H9 (cell line): ENCODE results near the gene CEP126. TPM values are rescaled to one million over a fixed set of nuclear protein-coding genes. Genes with fewer than 3 reads are reported as not detected.

Experiments used
- DNase-seq: peaks from one replicate; pipeline ENCODE4 v3.0.0-alpha.2; 2017
- H2AFZ ChIP-seq: one replicate; pipeline ENCODE4 v1.6.1; 2013; ENCODE audit warnings: mild to moderate bottlenecking, low read length, control low read depth, moderate library complexity
- H2AK5ac ChIP-seq: 2 replicates; pipeline ENCODE4 v1.6.1; 2013; ENCODE audit warnings: low read length, control low read depth, mixed read lengths; ENCODE audit not compliant: insufficient read length
- H2BK120ac ChIP-seq: one replicate; pipeline ENCODE4 v1.6.1; 2013; ENCODE audit warnings: low read depth, mild to moderate bottlenecking, low read length, control low read depth, inconsistent platforms; ENCODE audit not compliant: poor library complexity, severe bottlenecking
- H2BK12ac ChIP-seq: 2 replicates; pipeline ENCODE4 v1.6.1; 2013; ENCODE audit warnings: low read length, control low read depth, mixed read lengths, low read depth; ENCODE audit not compliant: insufficient read length
- H2BK15ac ChIP-seq: 2 replicates; pipeline ENCODE4 v1.6.1; 2013; ENCODE audit warnings: low read depth, low read length, control low read depth
- H2BK20ac ChIP-seq: one replicate; pipeline ENCODE4 v1.6.1; 2013; ENCODE audit warnings: low read depth, mild to moderate bottlenecking, low read length, control low read depth, inconsistent platforms; ENCODE audit not compliant: poor library complexity, severe bottlenecking
- H2BK5ac ChIP-seq: 2 replicates; pipeline ENCODE4 v1.6.1; 2013; ENCODE audit warnings: low read length, control low read depth, mixed read lengths; ENCODE audit not compliant: insufficient read length
- H3K14ac ChIP-seq: 2 replicates; pipeline ENCODE4 v1.6.1; 2013; ENCODE audit warnings: low read length, control low read depth; ENCODE audit not compliant: insufficient read depth
- H3K18ac ChIP-seq: 2 replicates; pipeline ENCODE4 v1.6.1; 2013; ENCODE audit warnings: low read depth, mild to moderate bottlenecking, mixed read lengths, low read length, control low read depth; ENCODE audit not compliant: insufficient read length
- H3K23ac ChIP-seq: 2 replicates; pipeline ENCODE4 v1.6.1; 2013; ENCODE audit warnings: low read length, control low read depth, mixed read lengths, low read depth; ENCODE audit not compliant: insufficient read length
- H3K23me2 ChIP-seq: 2 replicates; pipeline ENCODE4 v1.6.1; 2013; ENCODE audit warnings: low read depth, mild to moderate bottlenecking, mixed read lengths, low read length, control low read depth; ENCODE audit not compliant: insufficient read length, poor library complexity, severe bottlenecking
- H3K27ac ChIP-seq: 2 replicates; pipeline ENCODE4 v1.5.1; 2013; ENCODE audit warnings: low read length, control low read depth, mixed read lengths, low read depth; ENCODE audit not compliant: insufficient read length
- H3K27me3 ChIP-seq: 2 replicates; pipeline ENCODE4 v1.6.1; 2013; ENCODE audit warnings: low read length, control low read depth, inconsistent platforms; ENCODE audit not compliant: insufficient read depth
- H3K4ac ChIP-seq: 2 replicates; pipeline ENCODE4 v1.6.1; 2013; ENCODE audit warnings: low read depth, mild to moderate bottlenecking, control low read depth, inconsistent platforms, low read length, moderate library complexity
- H3K4me1 ChIP-seq: 2 replicates; pipeline ENCODE4 v1.6.1; 2013; ENCODE audit warnings: low read length, control low read depth, inconsistent platforms; ENCODE audit not compliant: insufficient read depth
- H3K4me2 ChIP-seq: 2 replicates; pipeline ENCODE4 v1.6.1; 2013; ENCODE audit warnings: low read length, control low read depth, mixed read lengths; ENCODE audit not compliant: insufficient read length, insufficient read depth
- H3K56ac ChIP-seq: 2 replicates; pipeline ENCODE4 v1.6.1; 2013; ENCODE audit warnings: low read depth, mild to moderate bottlenecking, mixed read lengths, low read length, control low read depth; ENCODE audit not compliant: insufficient read length
- H3K79me1 ChIP-seq: 2 replicates; pipeline ENCODE4 v1.6.1; 2013; ENCODE audit warnings: low read depth, mild to moderate bottlenecking, moderate library complexity, low read length, control low read depth, inconsistent platforms; ENCODE audit not compliant: insufficient read depth, poor library complexity, severe bottlenecking
- H3K79me2 ChIP-seq: 2 replicates; pipeline ENCODE4 v1.6.1; 2013; ENCODE audit warnings: low read length, control low read depth, inconsistent platforms; ENCODE audit not compliant: insufficient read depth
- H3K9ac ChIP-seq: 2 replicates; pipeline ENCODE4 v1.6.1; 2013; ENCODE audit warnings: low read length, control low read depth, mixed read lengths; ENCODE audit not compliant: insufficient read length; ENCODE audit errors: extremely low read depth
- H3K9me3 ChIP-seq: one replicate; pipeline ENCODE4 v1.6.1; 2013; ENCODE audit warnings: low read depth, low read length, inconsistent platforms; ENCODE audit not compliant: control insufficient read depth
- H3T11ph ChIP-seq: one replicate; pipeline ENCODE4 v1.6.1; 2013; ENCODE audit warnings: mild to moderate bottlenecking, low read length, control low read depth, inconsistent platforms
- H4K20me1 ChIP-seq: one replicate; pipeline ENCODE4 v1.6.1; 2013; ENCODE audit not compliant: control insufficient read depth, insufficient read length, insufficient read depth
- H4K5ac ChIP-seq: 2 replicates; pipeline ENCODE4 v1.6.1; 2013; ENCODE audit warnings: low read depth, mild to moderate bottlenecking, mixed read lengths, low read length, control low read depth; ENCODE audit not compliant: insufficient read length
- H4K8ac ChIP-seq: replicated peaks from 2 replicates; pipeline ENCODE4 v1.6.1; 2013; ENCODE audit warnings: low read length, control low read depth, mixed read lengths, low read depth; ENCODE audit not compliant: insufficient read length
- H4K91ac ChIP-seq: 2 replicates; pipeline ENCODE4 v1.6.1; 2013; ENCODE audit warnings: low read depth, mild to moderate bottlenecking, moderate library complexity, mixed read lengths, low read length, control low read depth; ENCODE audit not compliant: insufficient read length
- H3K27ac Mint-ChIP-seq, 3 experiments: 2 replicates in 2 of 3; 3 replicates in 1 of 3; pipeline ENCODE4 v1.8.0; 2020 to 2021; ENCODE audit warnings: mixed read lengths in 3 of 3, mild to moderate bottlenecking in 1 of 3, moderate library complexity in 1 of 3
- H3K27me3 Mint-ChIP-seq: 2 replicates; pipeline ENCODE4 v1.8.0; 2021; ENCODE audit warnings: low read depth, mild to moderate bottlenecking, moderate library complexity, mixed read lengths
- H3K36me3 Mint-ChIP-seq, 3 experiments: 2 replicates in 2 of 3; 3 replicates in 1 of 3; pipeline ENCODE4 v1.8.0; 2020 to 2021; ENCODE audit warnings: low read depth in 3 of 3, mixed read lengths in 3 of 3; ENCODE audit not compliant: insufficient read depth in 1 of 3
- H3K4me1 Mint-ChIP-seq, 2 experiments: 2 replicates each; pipeline ENCODE4 v1.8.0; 2020; ENCODE audit warnings: mixed read lengths in 2 of 2
- H3K4me3 Mint-ChIP-seq, 2 experiments: 2 replicates in 1 of 2; 3 replicates in 1 of 2; pipeline ENCODE4 v1.8.0; 2020 to 2021; ENCODE audit warnings: mild to moderate bottlenecking in 2 of 2, mixed read lengths in 2 of 2, moderate library complexity in 1 of 2
- H3K9me3 Mint-ChIP-seq, 2 experiments: 2 replicates in 1 of 2; 3 replicates in 1 of 2; pipeline ENCODE4 v1.8.0; 2020; ENCODE audit warnings: mild to moderate bottlenecking in 2 of 2, mixed read lengths in 2 of 2, moderate library complexity in 1 of 2
- WGBS: extraction: QIAGEN DNeasy Blood & Tissue Kit; methylation state at CpG from one replicate; pipeline ENCODE4 v1.1.7; 2013; ENCODE audit warnings: missing lambda C conversion rate, low lambda C conversion rate, mixed read lengths; ENCODE audit not compliant: insufficient read length; ENCODE audit errors: extremely low coverage; 5-methylcytosine and 5-hydroxymethylcytosine counted together
- total RNA-seq: library from RNA; stranded (reverse); gene quantifications from 2 replicates; pipeline ENCODE4 v1.2.1, GENCODE V29; 2021
- TF ChIP-seq, protein P1 (sequence below): fragments of 200-600 bp; sonication (generic); conservative IDR thresholded peaks from 3 replicates; pipeline ENCODE4 v1.8.0; 2021; ENCODE audit warnings: antibody characterized with exemption, mild to moderate bottlenecking

Gene CEP126
- total RNA-seq, 1 experiment from 2014 or later = 1.2 TPM

GRCh38 chr11:102017026-102017425, 102.2 kb downstream of the CEP126 start:
- Mint-ChIP-seq H3K4me1 (no peaks in the 10 kb centered on the region), H3K9me3 (no peaks in the 10 kb centered on the region), H3K27me3 (0 out of 2 replicates have a peak, but pooled peaks cover 1% of the 10 kb centered on the region), H3K4me3 (no peak overlapping the region), H3K27ac (no peak overlapping the region), H3K36me3 (no peaks in the 10 kb centered on the region)
- H2BK12ac ChIP-seq = no peak overlapping the region
- H3K79me2 ChIP-seq = no peaks in the 10 kb centered on the region
- H3T11ph ChIP-seq = no peak overlapping the region
- H3K18ac ChIP-seq = no peak overlapping the region
- H3K27me3 ChIP-seq = no peaks in the 10 kb centered on the region; the same call in 1 of the 2 replicates
- no peaks in the 10 kb centered on the region for H3K79me1 ChIP-seq
- no peak overlapping the region for H3K14ac ChIP-seq
- H2AFZ ChIP-seq = no peak overlapping the region
- H4K5ac ChIP-seq = no peak overlapping the region
- H4K8ac ChIP-seq = no peak overlapping the region
- H3K4me1 ChIP-seq = no peaks in the 10 kb centered on the region
- no peak overlapping the region for H2BK120ac ChIP-seq
- H3K27ac ChIP-seq = no peak overlapping the region
- H3K23me2 ChIP-seq = no peaks in the 10 kb centered on the region
- H3K23ac ChIP-seq = no peak overlapping the region
- H2BK5ac ChIP-seq = no peak overlapping the region
- no peak overlapping the region for H4K91ac ChIP-seq
- no peak overlapping the region for H3K56ac ChIP-seq
- H4K20me1 ChIP-seq = no peaks in the 10 kb centered on the region
- no peak overlapping the region for H3K9ac ChIP-seq
- no peak overlapping the region for H3K4ac ChIP-seq
- DNase-seq = no peak
- no peak overlapping the region for H2BK15ac ChIP-seq
- no peaks in the 10 kb centered on the region for H3K9me3 ChIP-seq
- no peak overlapping the region for H2BK20ac ChIP-seq
- H3K4me2 ChIP-seq = no peak overlapping the region
- TF ChIP-seq, protein P1, sequence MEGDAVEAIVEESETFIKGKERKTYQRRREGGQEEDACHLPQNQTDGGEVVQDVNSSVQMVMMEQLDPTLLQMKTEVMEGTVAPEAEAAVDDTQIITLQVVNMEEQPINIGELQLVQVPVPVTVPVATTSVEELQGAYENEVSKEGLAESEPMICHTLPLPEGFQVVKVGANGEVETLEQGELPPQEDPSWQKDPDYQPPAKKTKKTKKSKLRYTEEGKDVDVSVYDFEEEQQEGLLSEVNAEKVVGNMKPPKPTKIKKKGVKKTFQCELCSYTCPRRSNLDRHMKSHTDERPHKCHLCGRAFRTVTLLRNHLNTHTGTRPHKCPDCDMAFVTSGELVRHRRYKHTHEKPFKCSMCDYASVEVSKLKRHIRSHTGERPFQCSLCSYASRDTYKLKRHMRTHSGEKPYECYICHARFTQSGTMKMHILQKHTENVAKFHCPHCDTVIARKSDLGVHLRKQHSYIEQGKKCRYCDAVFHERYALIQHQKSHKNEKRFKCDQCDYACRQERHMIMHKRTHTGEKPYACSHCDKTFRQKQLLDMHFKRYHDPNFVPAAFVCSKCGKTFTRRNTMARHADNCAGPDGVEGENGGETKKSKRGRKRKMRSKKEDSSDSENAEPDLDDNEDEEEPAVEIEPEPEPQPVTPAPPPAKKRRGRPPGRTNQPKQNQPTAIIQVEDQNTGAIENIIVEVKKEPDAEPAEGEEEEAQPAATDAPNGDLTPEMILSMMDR = no peak
- WGBS = no CpG with 5 or more reads among the region's 3 CpGs
- no peak overlapping the region for H2AK5ac ChIP-seq
